ENCODE results near the gene FYB2.

Gene FYB2

DNA sequence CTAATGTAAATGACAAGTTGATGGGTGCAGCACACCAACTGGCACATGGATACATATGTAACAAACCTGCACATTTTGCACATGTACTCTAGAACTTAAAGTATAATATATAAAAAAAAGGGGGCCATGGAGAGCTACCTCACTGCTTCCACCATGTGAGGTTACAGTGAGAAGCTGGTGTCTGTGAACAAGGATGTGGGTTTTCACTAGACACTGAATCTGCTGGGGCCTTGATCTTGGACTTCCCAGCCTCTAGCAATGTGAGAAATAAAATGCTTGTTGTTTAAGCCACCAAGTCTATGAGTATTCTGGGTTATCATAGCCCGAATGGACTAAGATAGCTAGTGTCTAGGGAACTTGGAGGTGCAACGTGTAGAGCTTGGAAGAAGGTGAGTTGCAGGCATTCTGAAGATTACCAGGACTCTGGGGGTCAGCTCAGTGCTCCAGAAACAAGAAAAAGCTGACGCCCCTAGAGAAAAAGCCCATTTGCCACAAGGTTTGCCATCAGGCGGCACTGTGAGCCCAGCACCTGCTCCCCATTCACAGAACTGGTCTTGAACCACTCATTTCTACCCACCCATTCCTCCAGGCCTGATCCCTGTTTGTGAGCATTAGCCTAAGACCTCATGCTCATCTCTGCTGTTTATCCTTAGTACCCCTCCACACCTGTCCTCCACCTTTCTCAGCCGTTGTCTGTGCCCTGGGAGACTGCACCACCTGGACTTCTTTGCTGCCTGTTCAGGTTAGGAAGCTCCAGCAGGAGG lies 15.1 kb upstream of the FYB2 start:
- DNase-seq (ENCODE audit: low read depth) = no peak

DNA sequence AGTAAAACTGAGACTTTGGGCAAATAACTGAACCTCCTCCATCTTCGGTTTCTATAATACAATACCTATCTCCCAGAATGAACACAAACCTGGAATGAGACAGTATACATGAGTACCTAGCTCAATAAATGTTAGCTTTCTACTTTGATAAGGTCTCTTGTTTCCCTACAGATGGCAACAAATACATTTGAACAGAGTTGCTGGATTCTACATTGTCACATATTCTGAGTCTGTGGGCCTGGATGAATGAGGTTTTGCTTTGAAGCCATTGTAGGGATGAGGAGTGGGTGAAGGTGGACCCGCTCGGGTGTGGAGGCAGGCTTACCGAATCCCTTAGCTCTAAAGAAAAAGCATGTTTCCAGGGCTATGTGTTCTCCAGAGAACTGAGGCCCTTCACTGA lies 13.9 kb upstream of the FYB2 start:
- DNase-seq (ENCODE audit: low read depth) = no peak

DNA sequence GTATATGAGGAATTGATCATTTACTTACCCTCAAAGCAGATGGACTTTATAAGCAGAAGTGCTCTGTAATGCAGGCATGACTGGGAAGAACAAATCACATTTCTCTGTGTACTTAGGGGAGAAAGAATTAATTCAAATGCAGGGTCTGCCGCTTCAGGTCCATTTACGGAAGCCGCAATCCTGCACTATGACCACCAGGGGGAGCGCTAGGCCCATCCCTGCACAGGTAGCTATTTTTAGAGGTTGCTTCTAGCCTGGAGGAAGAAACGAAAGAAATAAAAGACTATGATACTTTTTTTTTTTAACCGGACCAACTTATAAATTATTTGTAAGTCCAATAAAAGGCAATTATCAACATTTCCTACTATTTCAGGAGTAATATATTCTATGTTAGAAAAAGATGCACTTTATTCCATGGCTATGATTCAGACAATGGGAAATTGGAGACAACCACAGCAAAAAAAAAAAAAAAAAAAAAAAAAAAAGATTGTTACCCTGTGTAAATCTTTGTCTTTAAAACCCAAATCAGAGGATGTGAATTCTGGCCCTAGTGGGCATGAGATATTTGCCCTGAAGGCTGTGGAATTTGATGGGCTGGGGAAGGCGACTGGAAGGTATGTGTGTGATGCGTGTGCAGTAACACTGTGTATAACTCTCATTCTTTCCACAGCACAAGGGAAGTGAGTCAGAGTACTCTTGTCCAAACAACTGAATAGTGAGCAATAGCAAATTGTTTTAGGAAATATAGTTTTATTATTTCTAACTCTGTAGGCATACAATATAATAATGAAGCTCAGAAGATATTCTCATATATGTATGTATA lies 12.9 kb upstream of the FYB2 start:
- DNase-seq (ENCODE audit: low read depth) = peak; percentile 50

DNA sequence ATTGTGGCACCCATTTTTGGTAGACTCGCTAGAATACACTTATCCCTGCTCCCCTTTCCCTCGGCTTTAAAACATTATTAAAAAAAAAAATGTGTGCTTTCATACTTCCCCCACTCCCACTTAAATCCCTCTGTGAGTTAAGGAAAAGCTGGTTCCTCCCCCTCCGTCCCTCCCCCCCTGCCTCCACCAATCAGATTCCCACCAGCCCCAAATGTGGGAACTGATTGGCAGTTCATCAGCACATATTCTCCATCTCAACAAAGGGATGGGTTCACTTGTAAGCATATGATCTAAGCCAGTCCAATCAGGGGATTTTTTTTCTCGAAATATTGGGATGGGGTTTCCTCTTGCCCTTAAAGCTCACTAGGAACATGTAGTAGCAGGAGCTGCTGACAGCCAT lies 10.8 kb upstream of the FYB2 start:
- DNase-seq (ENCODE audit: low read depth) = no peak

DNA sequence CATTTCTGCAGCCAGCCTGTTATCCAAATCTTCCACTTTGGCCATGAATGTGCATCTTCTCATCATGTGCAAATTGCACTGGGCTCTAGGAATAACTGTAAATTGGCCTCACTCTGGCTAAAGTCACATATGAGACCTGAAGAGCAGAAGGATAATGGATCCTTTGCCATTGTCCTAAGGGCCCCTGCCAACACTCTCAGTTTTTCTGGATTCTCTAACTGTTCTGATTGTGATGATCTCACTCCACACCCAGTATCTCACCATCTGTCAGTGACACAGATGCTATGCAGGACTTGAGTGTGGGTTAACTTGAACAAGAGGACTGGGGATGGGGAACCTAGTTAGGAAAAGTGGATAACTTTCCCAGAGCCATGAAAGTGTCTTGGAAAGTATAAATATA lies 8.5 kb upstream of the FYB2 start:
- DNase-seq (ENCODE audit: low read depth) = no peak

DNA sequence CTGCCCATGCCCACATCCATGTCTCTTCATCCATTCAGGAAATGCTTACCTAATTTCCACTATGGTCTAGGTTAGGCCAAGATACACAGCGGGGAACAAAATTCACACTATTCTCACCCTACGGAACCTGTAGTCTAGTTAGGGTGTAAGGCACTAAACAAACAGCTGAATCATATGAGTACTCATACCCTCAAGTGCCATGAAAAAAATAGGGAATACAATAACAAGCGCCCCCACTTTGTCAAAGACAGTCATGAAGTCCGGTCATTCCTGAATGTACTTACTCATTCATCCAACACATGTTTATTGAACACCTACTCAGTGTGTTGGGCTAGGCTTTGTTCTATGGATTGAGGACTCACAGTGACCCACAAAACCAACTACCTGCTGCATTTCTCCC lies 6.2 kb upstream of the FYB2 start:
- DNase-seq (ENCODE audit: low read depth) = no peak

DNA sequence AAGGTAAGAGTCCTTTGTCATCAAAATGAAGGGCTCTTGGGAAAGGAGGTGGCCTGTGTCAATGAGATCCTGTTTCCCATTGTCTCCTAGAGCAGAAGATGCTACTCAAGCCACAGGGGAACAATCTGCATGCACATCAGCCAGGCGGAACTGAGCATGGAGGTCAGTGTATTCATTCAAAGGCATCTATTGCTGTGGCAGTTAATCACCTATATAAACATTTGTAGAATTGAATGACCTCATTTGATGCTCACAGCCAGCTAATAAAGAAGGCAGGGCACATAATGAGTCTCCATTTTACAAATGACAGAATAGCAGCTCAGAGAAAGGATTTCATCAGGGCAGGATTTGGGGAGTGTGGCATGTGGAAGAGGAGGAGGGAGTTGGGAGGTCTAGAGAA lies 5.7 kb upstream of the FYB2 start:
- DNase-seq (ENCODE audit: low read depth) = no peak

DNA sequence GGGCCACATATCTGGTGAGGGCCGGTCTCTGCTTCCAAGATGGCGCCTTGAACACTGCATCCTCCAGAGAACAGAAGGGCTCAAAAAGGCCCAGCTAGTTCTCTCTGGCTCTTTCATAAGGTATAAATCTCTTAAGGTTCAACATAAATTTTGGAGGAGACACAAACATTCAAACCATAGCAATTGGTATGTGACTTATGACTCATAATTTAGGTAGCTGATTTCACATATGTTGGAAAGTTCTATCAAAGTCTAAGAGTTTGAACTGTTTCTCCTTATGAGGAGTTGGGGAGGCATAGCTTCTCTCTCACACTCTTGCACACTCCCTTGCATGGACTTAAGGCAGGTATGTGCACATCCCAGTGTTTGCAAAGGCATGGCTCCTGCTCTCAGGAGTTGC lies 5.1 kb upstream of the FYB2 start:
- DNase-seq (ENCODE audit: low read depth) = no peak

DNA sequence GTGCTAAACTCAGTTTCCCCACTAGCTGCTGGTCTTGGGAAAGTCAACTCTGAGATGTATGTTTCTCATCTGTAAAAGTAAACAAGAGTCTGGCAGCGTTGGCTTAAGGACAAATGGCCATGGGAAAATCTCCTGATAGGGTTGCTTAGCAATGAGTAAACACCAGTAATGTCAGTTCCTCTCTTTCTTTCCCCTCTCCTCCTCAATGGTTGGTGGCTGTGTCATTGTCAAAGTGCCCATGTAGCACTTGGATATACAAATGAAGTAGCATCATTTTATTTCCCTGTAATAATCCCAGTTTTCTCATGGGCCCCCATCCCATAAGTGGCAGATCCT lies 2.2 kb upstream of the FYB2 start:
- DNase-seq (ENCODE audit: low read depth) = no peak

DNA sequence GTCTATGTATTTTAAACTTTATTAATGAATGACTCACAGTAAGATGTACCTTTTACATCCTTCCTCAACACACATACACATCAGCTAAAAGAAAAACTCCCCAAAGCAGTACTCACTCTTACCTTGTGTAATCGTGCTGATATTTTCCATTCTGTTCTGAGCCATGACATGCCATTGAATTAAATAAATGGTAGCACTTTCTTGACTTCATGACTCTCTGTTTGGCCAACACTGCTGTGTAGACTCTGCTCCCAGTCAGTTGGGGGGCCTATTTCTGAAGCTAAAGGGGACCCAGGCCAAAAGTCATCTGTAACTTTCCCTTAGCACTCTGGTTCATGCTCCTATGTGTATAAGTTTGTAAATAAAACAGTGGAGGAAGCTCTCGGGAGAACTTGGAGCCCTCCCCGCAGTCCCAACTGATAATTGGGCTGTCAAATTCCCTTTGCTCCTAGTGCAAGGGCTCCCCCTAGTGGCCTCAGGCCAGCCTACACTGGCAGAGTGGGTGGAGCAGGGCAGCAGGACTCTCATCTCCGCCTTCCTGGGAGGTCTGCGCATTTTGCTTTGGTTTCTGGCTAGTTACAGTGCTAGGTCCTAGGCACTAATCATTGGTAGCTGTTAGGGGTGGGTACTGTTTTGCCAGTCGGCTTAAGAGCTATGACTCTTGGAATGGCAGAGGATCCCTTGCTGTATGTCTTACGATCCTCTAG lies 1.7 kb upstream of the FYB2 start:
- peak; percentile 20 for DNase-seq (ENCODE audit: low read depth)

DNA sequence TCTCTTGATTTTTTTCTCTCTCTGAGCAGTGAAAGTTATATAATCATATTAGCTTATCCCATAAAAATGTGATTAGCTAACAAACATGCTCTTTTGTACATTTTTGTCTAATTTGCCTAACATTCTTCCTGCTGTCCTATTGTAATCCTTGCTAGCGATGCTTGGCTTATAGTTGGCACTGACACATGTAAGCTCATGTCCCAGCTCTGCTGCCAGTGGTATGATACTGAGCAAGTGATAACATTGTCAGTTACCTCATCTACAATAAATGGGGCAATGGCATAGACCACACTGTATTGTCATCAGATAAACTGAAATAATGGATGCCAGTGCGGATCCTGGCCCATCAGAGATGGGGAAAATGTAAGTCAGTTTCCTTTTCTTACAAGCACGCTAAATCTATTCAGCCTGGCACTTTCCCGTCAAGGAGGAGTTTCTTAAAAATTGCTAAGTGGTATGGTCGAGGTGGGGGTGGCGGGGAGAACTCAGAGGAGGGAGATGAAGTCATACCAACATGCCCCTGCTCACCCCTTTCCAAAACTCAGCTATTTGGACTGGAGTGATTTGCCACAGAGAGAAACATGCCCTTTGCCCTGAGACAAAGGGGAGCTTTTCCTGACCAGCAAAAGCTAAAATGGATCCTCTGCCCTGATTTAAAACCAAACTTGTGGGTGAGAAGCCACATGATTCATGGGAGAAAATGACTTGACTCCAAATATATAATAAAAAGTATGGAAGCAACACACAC lies 1.3 kb downstream of the FYB2 start:
- DNase-seq (ENCODE audit: low read depth) = no peak

DNA sequence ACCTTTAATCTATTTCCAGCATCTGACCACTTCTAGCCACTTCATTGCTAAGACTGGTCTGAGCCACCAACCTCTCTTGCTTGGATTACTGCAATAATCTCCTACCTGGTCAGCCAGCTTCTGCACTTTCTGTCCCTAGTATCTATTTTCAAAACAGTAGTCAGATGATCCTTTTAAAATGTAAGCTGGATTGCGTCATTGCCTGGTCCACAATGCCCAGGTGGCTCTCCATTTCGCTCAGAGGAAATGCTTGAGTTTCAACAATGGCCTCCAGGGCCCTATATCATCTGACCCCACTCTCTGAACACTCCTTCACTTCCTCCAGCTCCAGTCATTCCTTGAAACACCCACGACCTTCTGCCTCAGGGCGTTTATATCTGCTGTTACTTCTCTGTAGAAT lies 2.3 kb downstream of the FYB2 start:
- DNase-seq (ENCODE audit: low read depth) = no peak

DNA sequence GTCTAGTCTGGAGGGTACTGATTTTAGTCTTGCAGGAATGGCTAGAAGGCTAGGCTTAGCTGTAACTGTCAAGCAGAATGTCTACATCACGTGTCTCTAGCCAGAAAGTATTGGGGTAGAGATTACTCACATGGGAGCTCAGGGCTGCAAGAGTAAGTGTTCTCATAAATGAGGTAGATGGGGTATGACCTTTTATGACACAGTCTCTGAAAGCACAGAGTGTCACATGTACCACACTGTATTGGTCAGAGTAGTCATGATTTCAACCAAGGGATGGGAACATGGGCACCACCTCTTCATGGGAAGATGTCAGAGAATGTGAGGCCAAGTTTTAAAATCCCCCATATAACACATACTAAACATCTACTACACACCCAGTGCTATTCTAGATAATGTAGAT lies 2.9 kb downstream of the FYB2 start:
- DNase-seq (ENCODE audit: low read depth) = no peak

DNA sequence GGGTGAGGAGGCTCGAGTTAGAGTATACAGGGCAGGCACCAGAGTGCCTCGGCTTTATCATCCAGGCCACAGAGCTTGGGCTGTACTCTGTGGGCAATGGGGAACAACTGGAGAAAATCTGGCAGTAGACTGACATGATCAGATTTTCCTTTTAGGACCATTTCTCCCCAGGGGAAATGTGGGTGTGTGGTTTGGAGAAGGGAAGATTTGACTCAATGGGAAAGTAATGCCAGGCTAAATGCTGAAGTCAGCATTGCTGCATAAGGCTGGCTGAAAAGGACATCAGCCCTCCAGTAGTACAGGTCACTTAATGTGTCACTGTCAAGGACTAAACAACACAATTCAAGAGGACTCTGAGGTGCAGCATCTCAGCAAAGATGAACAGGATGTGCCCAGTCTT lies 5.0 kb downstream of the FYB2 start:
- DNase-seq (ENCODE audit: low read depth) = no peak

DNA sequence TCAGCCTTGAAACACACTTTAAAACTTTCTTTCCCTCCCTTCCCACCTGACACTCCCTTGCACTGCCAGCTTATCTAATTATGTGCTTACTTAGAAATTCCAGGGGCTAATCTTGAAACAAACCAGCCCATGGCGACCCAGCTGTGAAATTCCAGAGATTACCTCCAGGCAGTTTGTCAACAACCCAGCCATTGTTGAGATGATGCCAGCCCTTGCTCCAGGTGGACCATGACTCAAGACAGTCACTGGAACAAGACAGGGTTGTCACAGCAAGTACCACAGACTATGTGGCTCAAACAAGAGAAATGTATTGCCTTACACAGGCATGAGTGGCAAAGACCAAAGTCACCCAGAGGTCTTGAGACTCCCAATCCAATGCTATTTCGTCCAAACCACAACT lies 7.9 kb downstream of the FYB2 start:
- DNase-seq (ENCODE audit: low read depth) = no peak

DNA sequence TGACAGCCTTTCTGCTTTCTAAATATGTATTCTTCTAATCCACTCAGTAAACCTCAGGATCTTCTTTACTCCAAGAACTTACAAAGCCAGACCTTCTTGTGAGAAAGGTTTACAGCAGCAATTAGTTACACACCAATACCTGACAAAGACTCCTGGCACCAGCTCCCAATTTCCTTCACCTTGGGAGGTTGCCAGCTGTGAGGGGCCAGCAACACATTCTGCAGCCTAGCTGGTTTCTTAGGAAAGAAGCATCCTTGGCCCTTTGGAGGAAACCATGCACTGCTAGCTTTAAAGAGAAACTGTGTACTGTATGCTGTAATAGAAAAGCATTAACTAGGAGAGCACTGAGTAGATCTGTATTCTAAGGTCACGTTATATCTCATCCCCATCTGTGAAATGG lies 10.8 kb downstream of the FYB2 start:
- no peak for DNase-seq (ENCODE audit: low read depth)

DNA sequence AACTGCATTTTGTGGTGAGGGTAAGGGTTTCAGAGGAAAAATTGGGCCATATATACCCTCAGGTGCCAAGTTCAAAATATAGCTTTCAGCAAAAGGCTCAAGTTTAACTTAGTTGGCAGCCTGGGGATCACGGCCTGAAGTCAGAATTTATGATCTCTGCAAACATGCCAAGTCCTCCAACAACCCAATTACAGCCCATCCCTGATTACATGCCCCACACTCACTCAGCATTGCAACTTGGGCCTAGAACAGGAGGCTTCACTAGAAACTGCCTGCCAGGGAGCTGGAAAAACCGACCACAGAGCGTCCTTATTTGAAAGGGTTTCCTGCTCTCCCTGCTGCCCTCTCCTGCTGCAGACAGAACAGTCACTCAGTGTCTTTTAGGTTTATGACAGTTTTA lies 12.4 kb downstream of the FYB2 start:
- DNase-seq (ENCODE audit: low read depth) = no peak

DNA sequence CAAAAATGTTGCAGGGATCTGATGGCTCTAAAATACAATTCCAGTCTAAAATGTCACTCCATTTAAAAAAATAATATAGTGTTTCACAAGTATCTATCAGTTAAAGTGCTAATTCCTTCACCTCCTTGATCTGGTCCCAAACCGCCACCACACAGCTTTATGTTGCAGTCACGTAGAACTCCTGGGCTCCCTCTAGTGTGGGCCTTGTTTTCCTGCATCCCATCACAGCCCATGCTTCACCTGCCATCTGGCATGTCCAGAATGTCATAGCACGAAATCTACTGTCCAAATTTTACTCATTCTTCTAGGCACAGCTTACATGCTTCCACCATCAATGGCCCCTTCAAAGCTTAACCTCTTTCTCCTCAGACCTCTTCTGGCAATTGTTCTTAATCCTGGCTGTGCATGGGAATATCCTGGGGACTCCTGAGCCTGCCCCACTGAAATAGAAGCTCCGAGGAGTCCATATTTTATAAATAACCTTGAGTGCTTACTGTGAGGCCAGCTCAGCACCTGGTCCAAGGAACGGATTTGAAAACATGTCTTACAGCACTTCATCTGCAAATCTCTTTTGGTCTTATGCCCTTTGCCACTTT lies 15.5 kb downstream of the FYB2 start:
- DNase-seq (ENCODE audit: low read depth) = no peak

DNA sequence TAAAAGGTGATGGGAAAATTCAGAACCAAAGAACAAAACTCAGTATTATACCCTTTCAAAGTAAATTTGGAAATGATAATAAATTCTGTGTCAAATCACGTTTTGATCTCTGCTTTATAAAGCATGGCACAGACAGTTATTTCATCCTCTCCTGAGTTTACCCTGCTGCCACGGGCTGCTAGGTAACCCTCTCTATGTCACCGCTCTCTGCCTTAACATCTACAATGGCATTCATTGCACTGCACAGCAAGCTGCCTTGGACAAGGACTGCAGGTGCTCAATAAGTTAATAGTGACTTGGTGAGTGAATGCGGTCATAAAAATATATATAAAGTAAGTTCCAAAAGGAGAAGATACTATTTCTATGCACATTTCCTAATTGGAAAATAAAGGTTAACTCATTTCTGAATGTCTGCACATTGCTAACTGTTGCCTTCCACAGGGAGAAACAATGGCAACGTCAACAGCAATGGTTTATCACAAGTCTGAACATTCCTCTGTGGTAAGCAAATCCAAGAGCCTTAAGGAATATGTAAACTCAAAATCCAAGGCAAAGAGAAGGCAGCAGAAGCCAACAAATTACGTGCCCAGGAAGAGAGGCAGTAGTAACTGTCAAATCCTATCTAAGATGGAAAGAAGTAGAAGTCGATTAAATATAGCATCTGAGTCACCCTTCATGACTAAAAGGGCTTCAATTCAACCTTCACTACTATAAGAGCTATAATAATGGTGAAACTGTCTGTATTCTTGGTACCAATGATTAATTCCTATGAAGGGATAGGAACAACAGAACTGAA lies 19.4 kb downstream of the FYB2 start:
- DNase-seq (ENCODE audit: low read depth) = no peak

DNA sequence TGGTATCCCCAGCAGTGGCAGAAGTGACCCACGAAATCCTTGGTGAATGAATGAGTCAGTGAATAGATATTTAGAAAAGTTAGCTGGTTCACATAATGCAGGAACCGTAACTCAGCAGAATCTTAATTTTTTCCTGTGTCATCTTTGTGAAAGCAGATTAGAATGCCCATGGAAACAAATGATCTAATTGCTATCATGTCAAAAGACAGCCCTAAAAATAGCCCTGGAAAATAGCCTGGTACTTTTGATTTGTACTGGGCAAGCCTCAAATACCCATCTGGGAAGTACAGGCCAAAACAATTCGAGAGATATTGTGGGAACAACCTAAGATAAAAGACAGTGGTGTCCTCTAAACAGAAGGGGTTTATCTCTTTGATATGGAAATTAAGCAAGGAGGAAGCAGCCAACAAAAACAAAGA lies 21.1 kb downstream of the FYB2 start:
- DNase-seq (ENCODE audit: low read depth) = no peak

DNA sequence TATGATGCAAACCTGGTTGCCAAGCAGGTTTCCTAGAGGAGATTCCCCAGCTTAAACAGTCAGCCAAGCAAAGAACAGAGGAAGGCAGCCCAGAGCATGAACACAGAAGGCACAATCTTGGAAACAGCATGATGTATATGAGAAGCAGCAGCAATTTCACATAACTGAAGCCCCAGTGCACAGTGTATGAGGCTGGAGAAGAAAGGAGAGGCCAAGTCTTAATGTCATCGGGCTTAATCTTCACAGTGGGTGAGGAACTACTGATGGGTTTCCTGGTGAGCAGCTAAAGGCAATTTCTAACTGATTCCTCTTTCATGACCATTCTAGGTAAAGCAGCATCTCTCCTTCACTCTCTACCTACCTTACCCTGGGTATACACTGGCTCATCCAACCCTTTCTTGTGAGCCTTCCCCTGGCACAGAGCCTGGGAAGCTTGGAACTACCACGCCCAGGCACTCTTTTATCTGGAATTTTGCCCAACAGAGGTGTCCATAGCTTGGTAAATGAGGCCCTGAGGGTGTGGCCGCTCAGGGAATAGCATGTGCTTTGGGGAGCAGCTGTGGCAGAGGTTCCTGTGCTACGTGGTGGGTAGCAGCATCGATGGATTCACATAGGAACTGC lies 22.0 kb downstream of the FYB2 start:
- no peak for DNase-seq (ENCODE audit: low read depth)
